Measurements from ENCODE around the gene GKN2. TPM values are rescaled to one million over a fixed set of nuclear protein-coding genes. Genes with fewer than 3 reads are reported as not detected.

Gene GKN2
- total and polyA plus RNA-seq, 9 of the 15 experiments (the other 6 are each of a cell fraction or from before 2014, with no cell fraction given): not detected

DNA sequence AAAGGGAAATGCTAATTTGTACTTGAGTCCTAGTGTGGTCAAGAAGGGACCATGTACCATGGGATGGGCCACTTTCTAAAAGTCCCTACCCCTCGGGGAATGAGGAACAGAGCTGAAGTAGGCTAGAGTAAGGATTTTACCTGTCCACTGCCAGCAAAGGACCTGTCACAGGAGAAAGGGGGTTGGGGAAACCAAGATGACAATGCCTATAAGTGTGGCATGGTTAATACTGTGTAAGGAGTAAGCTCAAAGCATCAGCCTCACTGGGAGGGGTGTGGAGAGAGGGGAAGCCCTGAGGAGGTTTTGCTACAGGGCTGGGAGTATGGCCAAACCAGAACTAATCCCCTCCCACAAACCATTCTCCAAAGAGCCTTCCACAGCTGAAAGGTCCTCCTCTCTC is 15.8 kb downstream of the GKN2 start:
- Histone ChIP-seq H3K27ac (ENCODE audit: extremely low read depth, low read depth, low read length) (no peak overlapping the region), H3K36me3 (ENCODE audit: control insufficient read depth, insufficient read depth, low read length) (no peaks in the 10 kb centered on the region), H2AFZ (ENCODE audit: low read depth, low read length) (no peak overlapping the region), H3K79me2 (ENCODE audit: control insufficient read depth, insufficient read depth, low read length) (no peaks in the 10 kb centered on the region), H3K9me1 (ENCODE audit: control insufficient read depth, insufficient read depth, low read length) (no peaks in the 10 kb centered on the region), H3K4me3 (no peak overlapping the region), H3K4me1 (replicated peaks in 1 of 2; ENCODE audit: control insufficient read depth in 2 of 2, insufficient read depth in 2 of 2, low read length in 2 of 2) (no peaks in the 10 kb centered on the region), H3K9ac (ENCODE audit: insufficient read depth in 1 of 2, low read depth in 2 of 2, low read length in 2 of 2) (no peak overlapping the region), H4K20me1 (replicated peaks; ENCODE audit: control insufficient read depth, insufficient read depth, low read length) (no peaks in the 10 kb centered on the region), H3K27me3 (ENCODE audit: control insufficient read depth in 2 of 2, insufficient read depth in 2 of 2, low read length in 2 of 2) (peaks cover 3 to 33% of the 10 kb centered on the region in 2 experiments; a peak in 3 of 5 replicates), H3K4me2 (ENCODE audit: insufficient read depth, low read length) (no peak overlapping the region), H3K9me3 (replicated peaks; ENCODE audit: control insufficient read depth, insufficient read depth, low read depth, low read length) (no peaks in the 10 kb centered on the region)
- intact Hi-C loops (cut with micrococcal nuclease): no loop called here
- in situ Hi-C loops (cut with MboI): no loop called here
- FAIRE-seq (no peak), ATAC-seq (no peak), DNase-seq (ENCODE audit: extremely low read depth in 1 of 4, low spot score in 3 of 4) (no peak)
- CTCF ChIA-PET (ENCODE audit: low intra/inter-chr PET ratio): no interaction called here
- POLR2A ChIA-PET: interaction anchor here (0.6 kb wide), 1 partner anchor 223 kb away, joined by 3 read pairs; no protein-coding TSS in a partner anchor
- WGBS (ENCODE audit: insufficient coverage, low coverage, missing lambda C conversion rate): 0% methylated on average over 1 of the region's 1 CpG
- no TSS peak for BruUV-seq (replicated peaks)
- TF ChIP-seq ZNF699 (CRISPR knock-in tag; IDR thresholded peaks at IDR 0.05; ENCODE audit: insufficient replicate concordance): no peak
- TF ChIP-seq HNRNPL (IDR thresholded peaks at IDR 0.05; ENCODE audit: low read depth, low read length): no peak
- TF ChIP-seq ATF2 (CRISPR knock-in tag; IDR thresholded peaks at IDR 0.05): no peak
- TF ChIP-seq SIN3B (IDR thresholded peaks at IDR 0.05; ENCODE audit: low read depth): no peak
- TF ChIP-seq PKNOX1 (IDR thresholded peaks at IDR 0.05): no peak
- TF ChIP-seq ZNF583 (CRISPR knock-in tag; IDR thresholded peaks at IDR 0.05): no peak
- TF ChIP-seq ZBTB34 (CRISPR knock-in tag; IDR thresholded peaks at IDR 0.05): no peak
- no peak for TF ChIP-seq YY1 (IDR thresholded peaks at IDR 0.05; ENCODE audit: borderline replicate concordance in 1 of 3, control insufficient read depth in 1 of 3, extremely low read depth in 1 of 3, insufficient read depth in 3 of 3, insufficient read length in 1 of 3, insufficient replicate concordance in 2 of 3, low read depth in 1 of 3, low read length in 2 of 3)
- TF ChIP-seq ARID3A (IDR thresholded peaks at IDR 0.05; ENCODE audit: borderline replicate concordance, low read depth, low read length): no peak
- TF ChIP-seq ZNF449 (CRISPR knock-in tag; IDR thresholded peaks at IDR 0.05): no peak
- no peak for TF ChIP-seq SREBF2 (CRISPR knock-in tag; IDR thresholded peaks at IDR 0.05)
- TF ChIP-seq ZC3H11A (IDR thresholded peaks at IDR 0.05; ENCODE audit: low read depth, low read length): no peak
- no peak for TF ChIP-seq PHF8 (IDR thresholded peaks at IDR 0.05; ENCODE audit: borderline replicate concordance, low read length)

Data from K562 (cell line).